ENCODE measurements around the gene AGBL1.

AGBL1 gene

GRCh38 chr15:86322629-86323028 lies 243.0 kb downstream of the AGBL1 start:
- DNase-seq (ENCODE audit: low spot score), result no peak

GRCh38 chr15:86327230-86327865 lies 247.7 kb downstream of the AGBL1 start:
- DNase-seq (ENCODE audit: low spot score), result no peak

DNA sequence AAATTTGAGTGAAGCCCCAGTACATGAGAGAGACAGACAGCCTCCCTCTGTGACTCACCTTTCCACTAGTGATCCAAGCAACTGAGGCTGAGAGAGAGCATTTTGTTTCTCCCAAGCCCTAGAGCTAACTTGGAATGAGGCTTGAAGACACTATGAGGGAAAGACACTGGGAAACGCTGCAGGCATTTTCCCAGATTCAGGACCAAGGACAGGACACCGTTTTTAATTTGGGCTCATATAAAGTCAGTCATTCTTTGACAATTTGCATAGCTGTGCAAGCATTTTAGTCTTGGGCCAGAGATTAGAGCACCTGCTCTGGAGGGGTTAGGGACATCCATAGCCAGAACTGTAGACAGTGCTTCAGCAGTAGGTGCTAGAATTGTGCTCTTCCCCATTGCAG lies 249.0 kb downstream of the AGBL1 start:
- no peak for DNase-seq (ENCODE audit: low spot score)

DNA sequence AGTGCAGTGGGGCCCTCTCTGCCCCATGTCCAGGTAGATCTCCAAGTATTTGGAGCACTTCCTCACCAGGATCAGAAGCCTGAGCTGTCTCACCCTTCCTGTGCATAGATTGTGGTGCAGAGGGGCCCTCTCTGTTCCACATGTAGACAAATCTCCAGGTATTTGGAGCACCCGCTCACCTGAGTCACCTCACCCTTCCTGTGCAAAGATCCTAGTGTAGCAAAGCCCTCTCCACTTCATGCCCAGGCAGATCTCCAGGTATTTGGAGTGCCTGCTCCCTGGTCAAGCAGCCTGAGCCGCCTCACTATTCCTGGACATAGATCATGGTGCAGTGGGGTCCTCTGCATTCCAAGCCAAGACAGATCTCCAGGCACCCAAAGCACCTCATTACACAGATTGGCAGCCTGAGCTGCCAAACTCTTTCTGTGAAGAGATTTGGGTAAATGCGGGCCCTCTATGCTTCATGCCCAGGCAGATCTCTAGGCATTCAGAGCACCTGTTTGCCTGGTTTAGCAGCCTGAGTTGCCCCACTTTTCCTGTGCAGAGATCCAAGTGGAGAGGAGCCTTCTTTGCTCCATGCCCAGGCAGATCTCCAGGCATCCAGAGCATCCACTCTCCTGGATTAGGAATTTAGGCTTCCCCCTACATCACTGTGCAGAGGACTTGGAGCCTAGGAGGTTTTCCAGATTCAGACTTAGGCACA lies 249.8 kb downstream of the AGBL1 start:
- no peak for DNase-seq (ENCODE audit: low spot score)

- no peak for DNase-seq (ENCODE audit: low spot score)
Measured at GRCh38 chr15:86333819-86334218, 254.1 kb downstream of the AGBL1 start.

DNA sequence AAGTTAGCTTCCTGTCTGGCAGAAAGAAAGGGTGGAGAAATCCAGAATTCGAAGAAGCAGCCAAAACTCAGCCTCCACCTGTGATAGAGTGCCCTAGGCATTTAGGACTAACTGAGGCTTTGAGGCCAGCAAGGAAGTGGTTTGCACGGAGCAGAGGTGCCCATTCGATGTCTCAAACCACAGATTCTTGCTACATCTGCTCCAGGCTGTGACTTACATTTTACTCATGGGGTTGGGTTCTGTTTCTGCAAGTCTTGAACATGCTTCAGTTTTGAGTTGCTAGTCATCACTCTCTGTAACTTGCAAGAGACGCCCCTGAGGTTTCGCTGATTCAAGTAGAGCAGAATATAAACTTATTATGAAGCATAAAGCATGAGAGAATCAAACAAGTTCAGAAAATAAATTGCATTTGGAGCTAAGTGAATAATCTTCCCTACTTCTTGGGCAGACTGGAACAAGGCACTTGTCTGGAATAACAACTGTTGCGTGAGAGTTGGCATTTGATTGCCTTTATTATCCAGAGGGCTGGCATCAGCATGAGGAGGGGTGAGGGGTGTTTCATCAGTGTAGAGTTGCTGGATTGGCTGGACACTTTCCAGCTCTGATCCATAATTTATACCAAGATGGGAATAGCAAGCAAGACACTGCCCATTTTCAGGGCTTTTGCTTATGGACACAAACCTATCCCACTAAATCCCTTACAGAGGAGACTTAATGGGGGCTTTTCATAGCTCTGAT lies 256.5 kb downstream of the AGBL1 start:
- DNase-seq (ENCODE audit: low spot score), result no peak

DNA sequence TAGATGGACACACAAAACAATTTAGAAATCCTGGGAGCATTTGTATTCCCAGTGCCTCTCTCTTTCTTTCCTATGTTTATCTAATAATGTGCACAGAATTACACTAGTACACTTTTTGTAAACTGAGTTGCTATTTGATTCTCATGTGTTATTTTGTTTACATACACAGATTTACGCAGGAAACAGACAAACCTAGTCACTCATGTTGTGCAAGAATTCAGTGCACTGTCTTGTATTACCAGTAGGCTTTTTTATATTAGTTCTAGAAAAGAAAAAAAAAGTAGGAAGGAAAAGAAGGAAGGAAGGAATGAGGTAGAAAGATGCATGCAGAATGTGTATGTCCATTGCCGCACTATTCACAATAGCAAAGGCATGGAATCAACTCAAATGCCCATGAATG lies 257.4 kb downstream of the AGBL1 start:
- no peak for DNase-seq (ENCODE audit: low spot score)

GRCh38 chr15:86347245-86347644 lies 267.6 kb downstream of the AGBL1 start:
- no peak for DNase-seq (ENCODE audit: low spot score)

GRCh38 chr15:86349565-86349964 lies 269.9 kb downstream of the AGBL1 start:
- no peak for DNase-seq (ENCODE audit: low spot score)

- DNase-seq (ENCODE audit: low spot score), result no peak
Measured at GRCh38 chr15:86353213-86353612, 273.5 kb downstream of the AGBL1 start.

DNA sequence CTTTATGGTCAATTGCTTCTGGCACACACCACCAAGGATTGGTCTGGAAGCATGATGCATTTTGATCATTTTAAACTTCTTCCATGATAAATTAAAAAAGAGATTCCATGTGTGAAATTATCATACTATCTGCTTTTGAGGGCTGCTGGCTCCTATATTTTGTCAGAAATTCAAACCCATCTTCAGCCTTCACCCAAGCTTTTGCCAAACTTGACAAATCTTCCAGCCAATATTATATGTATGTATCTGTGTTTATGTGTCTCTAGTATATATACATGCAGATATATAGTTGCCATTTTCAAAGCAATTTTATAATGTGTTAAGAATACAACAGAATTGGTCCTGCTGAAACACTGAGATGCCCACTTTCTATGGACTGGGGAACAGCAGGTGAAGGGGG lies 275.7 kb downstream of the AGBL1 start:
- DNase-seq (ENCODE audit: low spot score), result no peak

GRCh38 chr15:86355801-86356200 lies 276.1 kb downstream of the AGBL1 start:
- DNase-seq (ENCODE audit: low spot score), result no peak

DNA sequence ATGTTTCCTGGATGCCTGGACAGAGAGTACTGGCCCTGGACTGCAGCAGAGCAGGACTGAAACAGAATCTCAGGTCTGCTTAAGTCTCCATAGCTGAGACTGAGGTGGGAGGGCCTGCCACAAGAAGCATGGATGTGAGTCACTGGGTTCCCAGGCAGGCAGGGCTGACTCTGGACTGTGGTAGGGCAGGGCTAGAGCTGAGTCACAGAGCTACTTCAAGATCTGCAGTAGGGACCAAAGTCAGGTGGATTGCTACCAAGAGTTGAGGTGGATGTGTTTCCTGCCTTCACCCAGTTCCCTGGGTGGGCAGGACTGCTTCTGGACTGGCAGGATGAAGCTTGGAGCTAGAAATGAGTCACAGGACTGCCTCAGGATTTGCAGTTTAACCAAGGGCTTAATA lies 282.9 kb downstream of the AGBL1 start:
- DNase-seq (ENCODE audit: low spot score), result no peak

- DNase-seq (ENCODE audit: low spot score), result no peak
Measured at GRCh38 chr15:86373147-86373546, 293.5 kb downstream of the AGBL1 start.

DNA sequence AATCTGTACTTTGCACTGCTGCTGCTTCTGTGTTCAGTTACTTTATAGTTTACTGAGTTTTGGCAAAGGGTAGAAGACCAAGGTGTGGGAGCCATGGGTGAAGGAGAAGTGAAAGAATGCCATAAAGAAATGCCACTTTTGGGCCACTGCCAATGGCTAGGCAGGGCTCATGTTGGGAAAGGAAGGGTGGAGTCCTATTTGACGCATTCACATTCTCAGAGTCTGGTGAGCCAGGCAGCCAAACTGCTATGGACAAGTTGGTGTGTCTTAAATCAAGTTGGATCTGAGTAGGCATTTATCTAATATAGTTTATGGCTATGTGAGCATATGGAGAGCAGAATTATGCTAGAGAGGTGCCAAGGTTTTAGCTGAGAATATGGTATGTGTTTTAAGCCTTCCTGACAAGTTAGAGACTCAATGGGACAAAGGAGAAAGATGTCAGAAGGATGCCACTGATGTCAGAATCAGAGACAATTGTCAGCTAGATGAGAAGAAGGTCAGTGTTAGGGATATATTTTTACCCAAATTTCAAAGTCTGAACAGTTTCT lies 296.1 kb downstream of the AGBL1 start:
- DNase-seq (ENCODE audit: low spot score), result no peak

DNA sequence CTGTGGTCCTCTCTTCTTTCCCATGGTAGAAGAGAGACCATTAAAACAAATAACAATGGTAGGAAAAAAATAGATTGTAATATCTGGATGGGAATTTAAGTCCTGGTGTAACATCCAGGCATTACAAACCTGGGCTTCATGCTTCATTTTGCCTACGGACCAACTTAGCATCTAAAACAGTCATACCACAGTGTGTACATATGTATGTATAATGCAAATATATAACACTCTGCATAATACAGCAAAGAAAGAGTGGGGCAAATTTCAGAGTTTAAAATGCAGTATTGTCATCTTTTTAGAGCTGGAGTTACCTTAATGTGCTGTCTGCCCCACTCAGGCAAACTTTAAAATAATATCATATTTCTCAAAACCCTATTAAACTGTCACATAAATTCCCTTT lies 298.2 kb downstream of the AGBL1 start:
- no peak for DNase-seq (ENCODE audit: low spot score)

DNA sequence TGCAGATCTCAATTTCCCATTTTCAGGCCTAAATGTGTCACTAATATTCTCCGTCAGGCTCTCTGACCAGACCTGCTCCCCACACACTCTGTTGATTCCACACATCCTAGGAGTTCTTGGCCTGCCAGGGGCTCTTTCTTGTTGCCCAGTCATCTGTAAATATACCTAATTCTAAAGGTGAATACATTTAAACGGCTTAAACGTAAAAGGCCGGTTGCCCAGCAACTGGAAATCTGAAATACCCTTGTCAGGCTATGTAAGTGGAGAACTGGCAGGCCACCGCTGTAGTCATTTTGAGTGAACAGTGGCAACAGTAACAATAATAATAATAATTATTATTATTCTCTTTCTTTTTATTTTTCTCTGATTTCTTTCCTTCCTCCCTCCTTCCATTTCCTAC lies 302.7 kb downstream of the AGBL1 start:
- no peak for DNase-seq (ENCODE audit: low spot score)

- DNase-seq (ENCODE audit: low spot score), result no peak
Measured at GRCh38 chr15:86383611-86384010, 303.9 kb downstream of the AGBL1 start.

DNA sequence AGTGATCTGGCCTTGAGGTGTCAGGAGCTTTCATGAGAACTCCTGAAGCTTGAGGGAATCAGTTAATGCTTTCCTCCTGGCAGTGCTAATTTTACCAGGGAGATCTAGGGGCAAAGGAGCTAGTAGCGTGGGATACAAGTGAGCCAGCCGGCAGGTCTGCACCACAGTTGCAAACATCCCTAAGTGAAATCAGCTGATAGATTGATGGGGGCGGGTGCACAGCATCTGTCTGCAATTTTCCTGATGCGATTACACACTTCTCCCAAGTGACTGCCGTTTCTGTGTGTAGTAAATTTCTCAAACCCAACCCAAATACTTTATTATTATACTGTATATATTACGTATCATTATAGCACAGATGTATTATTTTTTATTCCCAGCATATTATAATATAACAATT lies 304.5 kb downstream of the AGBL1 start:
- DNase-seq (ENCODE audit: low spot score), result no peak

DNA sequence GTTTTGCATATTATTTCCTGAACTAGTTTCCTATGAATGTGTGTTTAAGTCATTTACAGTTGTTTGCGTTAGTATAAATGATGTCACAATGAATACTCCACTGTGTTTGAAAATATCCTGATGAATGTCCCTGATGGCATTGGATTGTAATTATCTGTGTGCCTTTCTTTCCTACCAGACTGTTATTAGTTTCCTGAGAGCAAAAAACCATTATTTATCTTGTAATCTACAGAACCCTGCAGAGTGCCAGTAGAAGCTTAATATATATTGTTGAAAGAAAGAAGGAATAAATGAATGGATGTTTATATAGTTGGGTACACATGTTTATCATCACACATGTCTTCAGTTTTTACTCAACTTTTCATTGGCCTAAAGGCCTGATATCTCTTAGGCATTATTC lies 312.6 kb downstream of the AGBL1 start:
- no peak for DNase-seq (ENCODE audit: low spot score)

GRCh38 chr15:86392874-86393273 lies 313.2 kb downstream of the AGBL1 start:
- DNase-seq (ENCODE audit: low spot score), result no peak

GRCh38 chr15:86394866-86395265 lies 315.2 kb downstream of the AGBL1 start:
- no peak for DNase-seq (ENCODE audit: low spot score)
